SU-DHL-6 (cell line): ENCODE results near the gene PRKCE.

Source experiments
- H2AFZ ChIP-seq: fragments of 200-600 bp; sonication (generic); 2 replicates; pipeline ENCODE4 v1.6.1; 2014; ENCODE audit warnings: low read depth, mild to moderate bottlenecking, moderate library complexity, mixed read lengths, antibody characterized with exemption, low read length; ENCODE audit not compliant: severe bottlenecking
- H3F3A ChIP-seq: fragments of 200-600 bp; shearing (Covaris generic); 2 replicates; pipeline ENCODE4 v1.6.0; 2016; ENCODE audit warnings: antibody characterized with exemption, mild to moderate bottlenecking; ENCODE audit not compliant: insufficient read depth
- H3K27ac ChIP-seq: fragments of 200-600 bp; sonication (generic); 2 replicates; pipeline ENCODE4 v1.5.1; 2016; ENCODE audit warnings: low read depth, mild to moderate bottlenecking, low read length, moderate library complexity, mixed read lengths
- H3K27me3 ChIP-seq: fragments of 200-600 bp; sonication (generic), shearing (Covaris generic); 2 replicates; pipeline ENCODE4 v1.6.0; 2014; ENCODE audit warnings: mild to moderate bottlenecking, low read length
- H3K36me3 ChIP-seq: fragments of 200-600 bp; sonication (generic); 2 replicates; pipeline ENCODE4 v1.6.1; 2014; ENCODE audit warnings: mild to moderate bottlenecking, low read length, mixed read lengths
- H3K4me2 ChIP-seq: fragments of 300-600, 200-600 bp; shearing (Covaris generic), sonication (generic); 2 replicates; pipeline ENCODE4 v1.6.0; 2014; ENCODE audit warnings: low read length, low read depth, mild to moderate bottlenecking; ENCODE audit not compliant: poor library complexity, severe bottlenecking
- H3K4me3 ChIP-seq: fragments of 200-600 bp; sonication (generic); 2 replicates; pipeline ENCODE4 v1.5.1; 2014; ENCODE audit warnings: antibody characterized with exemption, low read length, mild to moderate bottlenecking, mixed read lengths; ENCODE audit not compliant: insufficient read depth, poor library complexity, severe bottlenecking
- H3K79me2 ChIP-seq: fragments of 200-600 bp; sonication (generic); 2 replicates; pipeline ENCODE4 v1.6.1; 2014; ENCODE audit warnings: mild to moderate bottlenecking, low read length, moderate library complexity; ENCODE audit not compliant: insufficient read depth
- H3K9ac ChIP-seq: fragments of 200-600 bp; sonication (generic); 2 replicates; pipeline ENCODE4 v1.7.0; 2014; ENCODE audit warnings: mild to moderate bottlenecking, low read length
- H3K9me2 ChIP-seq: fragments of 200-600 bp; sonication (generic); replicated peaks from 2 replicates; pipeline ENCODE4 v1.6.1; 2014; ENCODE audit warnings: low read length; ENCODE audit not compliant: insufficient read depth
- H3K9me3 ChIP-seq: fragments of 200-600 bp; sonication (generic); 2 replicates; pipeline ENCODE4 v1.6.1; 2014; ENCODE audit warnings: low read length, mixed read lengths; ENCODE audit not compliant: insufficient read depth
- H4K20me1 ChIP-seq: fragments of 200-600 bp; sonication (generic); 2 replicates; pipeline ENCODE4 v1.6.1; 2014; ENCODE audit warnings: low read depth, mild to moderate bottlenecking, antibody characterized with exemption, low read length, moderate library complexity, mixed read lengths
- CTCF ChIP-seq: fragments of 200-600 bp; sonication (generic); IDR thresholded peaks from one replicate; pipeline ENCODE4 v1.5.1; 2017; ENCODE audit warnings: antibody characterized with exemption, mild to moderate bottlenecking, low read length, moderate library complexity; ENCODE audit not compliant: insufficient read depth, poor library complexity, severe bottlenecking
- EZH2phosphoT487 ChIP-seq: fragments of 200-600 bp; sonication (generic), shearing (Covaris generic); conservative IDR thresholded peaks from 2 replicates; pipeline ENCODE4 v1.6.1; 2018; ENCODE audit warnings: mild to moderate bottlenecking, antibody characterized with exemption, low read length, moderate library complexity, mixed read lengths

The PRKCE gene

GRCh38 chr2:45904946-45905631 lies 253.6 kb downstream of the PRKCE start:
- Histone ChIP-seq H3K9me2 (no peaks in the 10 kb centered on the region), H3K27ac (no peak overlapping the region), H3F3A (no peaks in the 10 kb centered on the region), H3K79me2 (no peaks in the 10 kb centered on the region), H4K20me1 (no peaks in the 10 kb centered on the region), H3K4me2 (no peak overlapping the region), H3K36me3 (no peaks in the 10 kb centered on the region), H2AFZ (no peak overlapping the region), H3K9me3 (no peaks in the 10 kb centered on the region), H3K27me3 (no peaks in the 10 kb centered on the region), H3K4me3 (no peak overlapping the region), H3K9ac (no peak overlapping the region)
- TF ChIP-seq EZH2phosphoT487, result no peak
- TF ChIP-seq CTCF, result no peak

- Histone ChIP-seq H3K9ac (no peak overlapping the region), H3K9me3 (no peaks in the 10 kb centered on the region), H3F3A (no peaks in the 10 kb centered on the region), H4K20me1 (no peaks in the 10 kb centered on the region), H3K9me2 (no peaks in the 10 kb centered on the region), H3K27me3 (no peaks in the 10 kb centered on the region), H3K36me3 (no peaks in the 10 kb centered on the region), H3K27ac (no peak overlapping the region), H3K4me2 (no peak overlapping the region), H2AFZ (no peak overlapping the region), H3K79me2 (no peaks in the 10 kb centered on the region), H3K4me3 (no peak overlapping the region)
- TF ChIP-seq CTCF, result no peak
- TF ChIP-seq EZH2phosphoT487, result no peak
These were observed 254.1 kb downstream of the PRKCE start for GRCh38 chr2:45905632-45905958.

DNA sequence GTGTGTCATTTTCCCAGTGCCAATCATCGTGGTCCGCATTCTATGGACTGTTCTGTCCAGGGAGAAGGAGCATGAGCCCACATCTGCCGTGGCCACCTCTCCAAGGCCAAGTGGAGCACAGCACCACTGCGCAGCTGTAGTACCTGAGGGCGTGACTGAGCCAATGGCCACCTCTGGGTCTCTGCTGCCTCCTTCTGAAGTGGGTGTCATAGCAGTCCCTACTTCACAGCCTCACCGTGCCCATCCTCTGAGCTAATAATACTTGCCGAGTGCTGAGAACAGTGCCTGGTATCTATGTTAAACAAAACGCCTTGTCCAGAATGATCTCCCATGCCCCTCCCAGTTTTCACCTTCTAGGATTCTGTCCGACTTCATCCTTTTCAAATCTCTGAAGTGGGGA lies 256.1 kb downstream of the PRKCE start:
- Histone ChIP-seq H3K36me3 (no peaks in the 10 kb centered on the region), H2AFZ (no peak overlapping the region), H3K79me2 (no peaks in the 10 kb centered on the region), H3K9me2 (no peaks in the 10 kb centered on the region), H3K4me2 (no peak overlapping the region), H4K20me1 (no peaks in the 10 kb centered on the region), H3K4me3 (no peak overlapping the region), H3K9me3 (no peaks in the 10 kb centered on the region), H3K27ac (no peak overlapping the region), H3K27me3 (no peaks in the 10 kb centered on the region), H3F3A (no peaks in the 10 kb centered on the region), H3K9ac (no peak overlapping the region)
- TF ChIP-seq EZH2phosphoT487 (no peak), CTCF (no peak)
